Body of pancreas (tissue), 4 donors: ENCODE results near the gene ANKS1B.

ENCODE experiments used
- CTCF ChIP-seq, 7 experiments: fragments of 450-650 bp in 4 of 7; fragments of 200-600 bp in 3 of 7; sonication (generic) in 3 of 7; IDR thresholded peaks; one replicate each; pipeline ENCODE4 v1.5.1; 2016 to 2019; ENCODE audit warnings: antibody characterized with exemption in 7 of 7
- POLR2A ChIP-seq, 3 donors: fragments of 450-650 bp; IDR thresholded peaks; one replicate each; pipeline ENCODE4 v1.6.1; 2016; ENCODE audit warnings: antibody characterized with exemption in 3 of 3, mild to moderate bottlenecking in 2 of 3

GRCh38 chr12:98791406-98791805 is 1193.3 kb downstream of the ANKS1B start:
- TF ChIP-seq CTCF (IDR thresholded peaks at IDR 0.05) (no peak), POLR2A (IDR thresholded peaks at IDR 0.05) (no peak)
